ENCODE measurements around the gene HSD17B14. TPM values are rescaled to one million over a fixed set of nuclear protein-coding genes. Genes with fewer than 3 reads are reported as not detected.
"Not testable (repeated sequence)": the region's sequence is repeated elsewhere in the genome, so short reads cannot be mapped to it uniquely, and the experiment has no call there.

Gene HSD17B14
- total RNA-seq, result 10 to 100 TPM in 2 of 8 experiments, 1 to 10 TPM in 6; 1.6 to 27.3 (median 5.4) TPM

- H3K4me3 ChIP-seq, result peak within 1 kb of the TSS; percentile 20 to 48 (median 32)
- in situ Hi-C loops (cut with MboI; ENCODE audit: low pct_unique_long_range_greater_than_20kb in 2 of 9, low sequenced_read_pairs in 9 of 9, unreplicated experiment in 9 of 9), result no loop called here
- H3K4me1 ChIP-seq (replicated peaks in 1 of 2), result peaks cover 2 to 3% of the 10 kb centered on the region in 2 donors
- peak within 1 kb of the TSS in 1 of 2 donors; percentile 69 for H3K27ac ChIP-seq
- WGBS, 10 experiments, result 0 to 10% (median 0%) methylated on average over 1 to 4 of the region's 35 CpGs; no CpG with 5 or more reads in 6 of the 10 experiments
- ATAC-seq (replicated peaks in 6 of 8), result peak; percentile 45 to 65 (median 56)
Measured at GRCh38 chr19:48836089-48837017, at the start of gene HSD17B14. HSD17B14 (minus strand) TSS chr19:48836491; CDS start chr19:48836411, 80 bp downstream.

- peak in 1 of 8 experiments; percentile 2 for ATAC-seq (replicated peaks in 6 of 8)
- no peak overlapping the region for H3K27ac ChIP-seq
- in situ Hi-C loops (cut with MboI; ENCODE audit: low pct_unique_long_range_greater_than_20kb in 2 of 9, low sequenced_read_pairs in 9 of 9, unreplicated experiment in 9 of 9), result no loop called here
- no peaks in the 10 kb centered on the region for H3K4me1 ChIP-seq (replicated peaks in 1 of 2)
- H3K4me3 ChIP-seq, result no peak overlapping the region
- WGBS, 10 experiments, result 80 to 100% (median 100%) methylated on average over 1 to 5 of the region's 7 CpGs; no CpG with 5 or more reads in 2 of the 10 experiments
Measured at GRCh38 chr19:48883726-48884125, 47.4 kb upstream of the HSD17B14 start.

DNA sequence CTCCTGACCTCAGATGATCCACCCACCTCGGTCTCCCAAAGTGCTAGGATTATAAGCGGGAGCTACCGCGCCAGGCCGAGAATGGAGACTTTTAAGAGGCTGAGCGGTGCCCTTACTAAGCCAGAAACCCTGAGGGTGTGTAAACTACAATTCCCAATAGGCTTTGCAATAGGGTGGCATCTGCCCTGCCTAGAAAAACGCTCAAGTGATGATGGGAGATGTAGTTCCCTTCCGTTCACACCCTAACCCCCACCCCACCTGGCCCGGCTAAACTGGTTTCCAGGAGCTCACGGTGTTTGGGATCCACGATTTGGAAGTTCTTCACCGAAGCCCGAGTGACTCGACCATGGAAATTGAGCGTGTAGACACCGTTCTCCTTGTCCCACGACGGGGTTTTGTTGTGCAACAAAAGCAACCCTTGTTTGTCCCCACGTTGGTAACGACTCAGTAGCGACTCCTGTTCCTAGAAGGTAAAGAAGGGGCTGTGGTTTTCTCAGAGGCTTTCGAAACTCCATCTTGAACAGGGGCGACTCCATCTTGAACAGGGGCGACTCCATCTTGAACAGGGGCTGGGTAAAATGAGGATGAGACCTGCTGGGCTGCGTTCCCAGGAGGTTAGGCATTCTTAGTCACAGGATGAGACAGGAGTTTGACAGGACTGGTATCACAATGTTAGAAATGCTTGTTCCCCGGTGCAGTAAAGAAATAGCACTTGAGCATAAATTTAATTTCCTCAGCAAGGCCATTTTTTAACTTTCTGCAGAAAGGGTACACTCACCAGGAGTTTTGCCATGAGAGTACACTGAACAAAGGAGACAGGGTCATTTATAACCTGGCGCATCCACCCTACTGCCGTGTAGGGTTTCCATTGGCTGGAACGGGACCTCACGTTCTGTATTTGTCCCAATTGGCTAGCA lies 45.7 kb upstream of the HSD17B14 start:
- WGBS, 10 experiments, result 75 to 100% (median 89%) methylated on average over 1 to 21 of the region's 30 CpGs
- peak; percentile 1 to 51 (median 30) for ATAC-seq (replicated peaks in 6 of 8)
- Histone ChIP-seq H3K4me1 (replicated peaks in 1 of 2) (no peaks in the 10 kb centered on the region), H3K4me3 (no peak overlapping the region), H3K27ac (no peak overlapping the region)
- in situ Hi-C loops (cut with MboI; ENCODE audit: low pct_unique_long_range_greater_than_20kb in 2 of 9, low sequenced_read_pairs in 9 of 9, unreplicated experiment in 9 of 9), result no loop called here

DNA sequence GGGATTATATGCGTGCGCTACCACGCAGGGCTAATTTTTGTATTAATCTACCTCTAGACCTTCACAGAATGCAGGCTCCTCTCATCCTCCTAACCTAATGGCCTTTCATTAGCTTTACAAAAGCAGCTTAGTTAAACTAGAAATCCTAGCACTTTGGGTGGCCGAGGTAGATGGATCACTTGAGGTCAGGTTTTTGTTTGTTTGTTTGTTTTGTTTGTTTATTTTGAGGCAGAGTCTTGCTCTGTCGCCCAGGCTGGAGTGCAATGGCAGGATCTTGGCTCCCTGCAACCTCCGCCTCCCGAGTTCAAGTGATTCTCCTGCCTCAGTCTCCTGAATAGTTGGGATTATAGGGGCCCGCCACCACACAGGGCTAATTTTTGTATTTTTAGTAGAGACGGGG lies 43.4 kb upstream of the HSD17B14 start:
- ATAC-seq (replicated peaks in 6 of 8); H3K27ac ChIP-seq; in situ Hi-C loops (cut with MboI; ENCODE audit: low pct_unique_long_range_greater_than_20kb in 2 of 9, low sequenced_read_pairs in 9 of 9, unreplicated experiment in 9 of 9); H3K4me3 ChIP-seq: not testable (repeated sequence)
- peaks cover 9 to 15% of the 10 kb centered on the region in 2 donors for H3K4me1 ChIP-seq (replicated peaks in 1 of 2)
- WGBS, 10 experiments, result 66 to 84% (median 81%) methylated on average over 1 to 9 of the region's 9 CpGs; no CpG with 5 or more reads in 2 of the 10 experiments

GRCh38 chr19:48879025-48879637 lies 42.8 kb upstream of the HSD17B14 start:
- Histone ChIP-seq H3K4me1 (replicated peaks in 1 of 2) (peaks cover 14 to 20% of the 10 kb centered on the region in 2 donors), H3K27ac (no peak overlapping the region), H3K4me3 (no peak overlapping the region)
- in situ Hi-C loops (cut with MboI; ENCODE audit: low pct_unique_long_range_greater_than_20kb in 2 of 9, low sequenced_read_pairs in 9 of 9, unreplicated experiment in 9 of 9), result no loop called here
- WGBS, 10 experiments, result 50 to 100% (median 87%) methylated on average over 2 to 11 of the region's 13 CpGs
- no peak for ATAC-seq (replicated peaks in 6 of 8)

GRCh38 chr19:48878196-48879024 lies 42.1 kb upstream of the HSD17B14 start:
- Histone ChIP-seq H3K4me3 (no peak overlapping the region), H3K27ac (no peak overlapping the region), H3K4me1 (replicated peaks in 1 of 2) (peaks cover 22 to 25% of the 10 kb centered on the region in 2 donors)
- in situ Hi-C loops (cut with MboI; ENCODE audit: low pct_unique_long_range_greater_than_20kb in 2 of 9, low sequenced_read_pairs in 9 of 9, unreplicated experiment in 9 of 9), result no loop called here
- peak in 3 of 8 experiments; percentile 2 to 11 (median 3) for ATAC-seq (replicated peaks in 6 of 8)
- 29 to 97% (median 90%) methylated on average over 2 to 8 of the region's 11 CpGs; no CpG with 5 or more reads in 2 of the 10 experiments for WGBS, 10 experiments

DNA sequence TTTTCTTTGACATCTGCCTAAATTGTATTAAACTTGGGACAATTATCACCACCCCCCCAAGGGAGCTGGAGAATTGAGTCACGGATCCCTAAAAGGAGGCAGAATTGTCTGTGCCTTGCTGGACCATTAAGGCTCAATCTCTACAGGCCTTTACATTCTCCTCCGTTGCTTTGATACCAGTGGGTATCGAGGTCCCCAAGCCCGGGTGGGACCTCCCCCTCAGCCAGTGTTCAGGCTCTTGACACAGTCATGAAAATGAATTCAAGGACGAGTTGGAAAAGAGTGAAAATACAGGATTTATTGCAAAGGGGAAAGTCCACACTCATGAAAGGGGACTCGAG lies 41.5 kb upstream of the HSD17B14 start:
- in situ Hi-C loops (cut with MboI; ENCODE audit: low pct_unique_long_range_greater_than_20kb in 2 of 9, low sequenced_read_pairs in 9 of 9, unreplicated experiment in 9 of 9), result no loop called here
- H3K27ac ChIP-seq, result no peak overlapping the region
- ATAC-seq (replicated peaks in 6 of 8), result no peak

GRCh38 chr19:48876043-48876981 lies 40.0 kb upstream of the HSD17B14 start:
- WGBS, 10 experiments, result 22 to 100% (median 59%) methylated on average over 2 to 12 of the region's 30 CpGs; no CpG with 5 or more reads in 2 of the 10 experiments
- Histone ChIP-seq H3K4me3 (peak overlapping the region; percentile 83 to 97 (median 91)), H3K4me1 (replicated peaks in 1 of 2) (peaks cover 24 to 27% of the 10 kb centered on the region in 2 donors), H3K27ac (peak overlapping the region; percentile 93 to 94)
- in situ Hi-C loops (cut with MboI; ENCODE audit: low pct_unique_long_range_greater_than_20kb in 2 of 9, low sequenced_read_pairs in 9 of 9, unreplicated experiment in 9 of 9); ATAC-seq (replicated peaks in 6 of 8): not testable (repeated sequence)

More for the DNA sequence above, 41.5 kb upstream of the HSD17B14 start:
- Histone ChIP-seq H3K4me3 (no peak overlapping the region), H3K4me1 (replicated peaks in 1 of 2) (peaks cover 24 to 25% of the 10 kb centered on the region in 2 donors)
- WGBS, 10 experiments, result 68 to 100% (median 89%) methylated on average over 2 to 5 of the region's 6 CpGs; no CpG with 5 or more reads in 3 of the 10 experiments

GRCh38 chr19:48874303-48875135 lies 38.2 kb upstream of the HSD17B14 start:
- Histone ChIP-seq H3K27ac (peak overlapping the region; percentile 93 to 94), H3K4me3 (peak overlapping the region; percentile 83 to 97 (median 91)), H3K4me1 (replicated peaks in 1 of 2) (peaks cover 24 to 27% of the 10 kb centered on the region in 2 donors)
- in situ Hi-C loops (cut with MboI; ENCODE audit: low pct_unique_long_range_greater_than_20kb in 2 of 9, low sequenced_read_pairs in 9 of 9, unreplicated experiment in 9 of 9), result no loop called here
- 0 to 90% (median 31%) methylated on average over 2 to 9 of the region's 17 CpGs; no CpG with 5 or more reads in 2 of the 10 experiments for WGBS, 10 experiments
- peak in 5 of 8 experiments; percentile 0 to 15 (median 1) for ATAC-seq (replicated peaks in 6 of 8)

Measured in motor neuron (in vitro differentiated cells).